ENCODE results near the gene PACS2. TPM values are rescaled to one million over a fixed set of nuclear protein-coding genes. Genes with fewer than 3 reads are reported as not detected.

Gene PACS2
- total RNA-seq, 2 experiments from 2014 or later, result 28.3 to 29.9 TPM

- DNase-seq, result no peak
- POLR2A ChIA-PET, result no interaction called here
- Mint-ChIP-seq H3K27ac (no peak overlapping the region), H3K4me1 (peaks cover 9% of the 10 kb centered on the region), H3K4me3 (no peak overlapping the region), H3K36me3 (ENCODE audit: low read depth) (peaks cover 24% of the 10 kb centered on the region), H3K9me3 (no peaks in the 10 kb centered on the region), H3K27me3 (no peaks in the 10 kb centered on the region)
- CTCF ChIA-PET, result interaction anchor here (3.2 kb wide), 1 partner anchor 62 kb away, joined by 7 read pairs; no protein-coding TSS in a partner anchor
Observed at GRCh38 chr14:105432657-105433056, 118.1 kb downstream of the PACS2 start.

DNA sequence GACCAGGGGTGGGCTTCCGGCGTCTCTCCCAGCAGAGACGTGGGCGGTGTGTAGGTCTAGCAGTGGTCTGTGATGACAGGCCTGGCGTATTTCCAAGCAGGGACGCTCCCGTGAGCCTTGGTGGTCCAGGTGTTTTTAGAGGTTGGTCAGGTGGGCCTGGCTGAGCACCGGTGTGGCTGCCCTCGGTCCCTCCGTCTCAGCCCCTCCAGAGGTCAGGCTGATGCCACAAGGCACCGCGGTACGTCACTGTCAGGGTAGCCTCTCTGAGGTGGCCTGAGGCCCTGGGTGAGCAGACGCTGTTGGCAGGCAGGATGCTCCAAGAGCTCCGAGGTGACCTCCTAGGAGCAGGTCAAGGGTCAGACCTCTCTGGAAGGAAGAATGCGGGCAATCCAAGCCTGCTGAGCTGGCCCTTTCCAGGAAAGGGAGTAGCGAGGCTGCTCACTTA lies 118.6 kb downstream of the PACS2 start:
- ChIA-PET CTCF (no interaction called here), POLR2A (no interaction called here)
- Mint-ChIP-seq H3K36me3 (ENCODE audit: low read depth) (peaks cover 21% of the 10 kb centered on the region), H3K9me3 (no peaks in the 10 kb centered on the region), H3K27me3 (no peaks in the 10 kb centered on the region), H3K4me1 (peaks cover 7% of the 10 kb centered on the region), H3K27ac (no peak overlapping the region), H3K4me3 (no peak overlapping the region)
- DNase-seq, result no peak

DNA sequence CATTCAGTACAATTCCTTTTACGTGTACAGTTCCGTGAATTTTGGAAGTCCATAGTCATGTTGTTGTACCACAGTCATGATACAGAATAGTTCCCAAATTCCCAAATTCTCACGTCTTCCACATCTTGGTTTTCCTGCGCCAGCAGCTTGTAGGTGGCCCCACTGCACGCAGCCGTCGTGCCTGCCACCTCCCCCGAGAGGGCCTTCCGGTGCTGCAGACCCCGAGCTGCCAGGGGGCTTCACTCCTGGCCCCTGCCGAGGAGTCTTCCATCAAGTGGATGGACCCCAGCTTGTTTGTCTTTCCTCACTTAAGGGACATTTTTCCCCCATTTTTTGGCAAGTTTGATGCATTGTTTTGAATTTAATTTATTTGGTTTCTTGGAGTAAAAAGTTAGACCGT lies 121.9 kb downstream of the PACS2 start:
- Mint-ChIP-seq H3K27me3 (no peaks in the 10 kb centered on the region), H3K36me3 (ENCODE audit: low read depth) (peaks cover 2% of the 10 kb centered on the region), H3K27ac (no peak overlapping the region), H3K4me3 (no peak overlapping the region), H3K9me3 (no peaks in the 10 kb centered on the region), H3K4me1 (peaks cover 6% of the 10 kb centered on the region)
- CTCF ChIA-PET, result no interaction called here
- POLR2A ChIA-PET, result no interaction called here
- DNase-seq, result no peak

DNA sequence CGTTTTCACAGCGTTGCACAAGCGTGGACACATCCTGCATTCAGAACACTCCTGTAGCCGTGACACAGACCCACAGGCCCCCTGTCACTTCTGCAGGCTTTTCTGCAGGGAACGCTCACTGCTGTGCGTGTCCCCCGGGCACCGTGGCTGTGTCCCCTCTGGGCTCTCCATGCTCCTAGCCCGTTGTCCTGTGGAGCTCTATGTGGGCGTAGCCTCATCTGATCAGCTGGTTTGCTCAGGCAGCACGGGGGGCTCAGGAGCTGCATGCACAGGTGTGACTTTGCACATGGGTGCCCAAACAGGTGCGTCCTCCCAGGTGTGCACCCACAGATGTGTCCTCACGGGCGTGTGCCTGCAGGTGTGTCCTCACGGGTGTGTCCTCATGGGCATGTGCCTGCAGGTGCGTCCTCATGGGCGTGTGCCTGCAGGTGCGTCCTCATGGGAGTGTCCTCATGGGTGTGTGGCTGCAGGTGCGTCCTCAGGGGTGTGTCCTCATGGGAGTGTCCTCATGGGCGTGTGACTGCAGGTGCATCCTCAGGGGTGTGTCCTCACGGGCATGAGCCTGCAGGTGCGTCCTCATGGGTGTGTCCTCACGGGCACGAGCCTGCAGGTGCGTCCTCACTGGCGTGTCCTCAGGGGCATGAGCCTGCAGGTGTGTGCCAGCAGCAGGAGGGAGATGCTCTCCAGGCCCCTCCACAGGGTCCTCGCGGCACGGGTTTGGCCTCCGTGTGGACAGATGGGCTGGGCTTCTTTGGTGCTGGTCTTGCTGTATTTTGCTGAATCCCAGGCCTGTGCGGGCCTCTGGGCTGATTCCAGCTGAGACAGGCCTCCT lies 122.6 kb downstream of the PACS2 start:
- Mint-ChIP-seq H3K27me3 (no peaks in the 10 kb centered on the region), H3K36me3 (ENCODE audit: low read depth) (peaks cover 6% of the 10 kb centered on the region), H3K9me3 (no peaks in the 10 kb centered on the region), H3K4me1 (peaks cover 6% of the 10 kb centered on the region), H3K4me3 (no peak overlapping the region), H3K27ac (no peak overlapping the region)
- ChIA-PET CTCF (no interaction called here), POLR2A (no interaction called here)
- no peak for DNase-seq

DNA sequence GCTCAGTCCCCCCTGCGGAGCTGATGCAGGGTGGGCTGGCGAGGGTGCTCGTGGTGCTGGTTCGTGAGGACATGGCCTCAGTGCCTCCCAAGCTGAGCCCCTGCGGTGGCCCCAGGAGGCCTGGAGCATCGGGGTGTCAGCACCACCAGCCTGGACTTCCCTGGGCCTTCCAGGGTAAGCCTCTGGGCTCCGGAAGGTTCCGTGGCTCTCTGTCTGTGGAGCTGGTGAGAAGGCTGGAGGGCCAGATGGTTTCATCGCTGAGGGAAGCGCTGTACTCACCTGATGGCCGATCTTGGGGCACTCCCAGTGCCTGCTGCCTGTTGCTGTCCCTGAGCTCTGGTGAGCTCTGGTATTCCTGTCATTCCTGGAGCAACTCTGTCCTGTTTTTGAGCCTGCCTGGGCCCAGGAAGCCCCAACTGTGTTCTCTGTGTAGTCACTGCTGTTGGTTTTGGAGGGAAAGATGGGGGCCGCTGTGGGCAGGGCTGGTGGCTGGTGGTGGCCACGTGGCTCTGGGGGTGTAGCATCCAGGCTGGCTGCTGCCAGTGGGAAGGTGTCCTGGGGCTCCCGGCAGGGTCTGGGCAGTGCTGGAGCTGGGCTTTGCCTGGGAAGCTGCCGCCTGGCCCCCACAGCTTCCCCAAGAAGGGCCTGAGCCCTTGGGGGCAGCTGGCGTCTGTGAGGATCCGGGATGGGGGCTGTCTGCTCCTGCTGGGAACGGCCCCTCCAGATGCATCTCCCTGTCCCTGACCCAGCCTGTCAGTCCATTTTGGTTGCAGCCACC lies 123.4 kb downstream of the PACS2 start:
- H3K4me3 Mint-ChIP-seq, result no peak overlapping the region
- POLR2A ChIA-PET, result no interaction called here
- H3K9me3 Mint-ChIP-seq, result no peaks in the 10 kb centered on the region
- peaks cover 6% of the 10 kb centered on the region for H3K4me1 Mint-ChIP-seq
- CTCF ChIA-PET, result no interaction called here
- no peaks in the 10 kb centered on the region for H3K27me3 Mint-ChIP-seq
- no peak for DNase-seq
- peaks cover 6% of the 10 kb centered on the region for H3K36me3 Mint-ChIP-seq (ENCODE audit: low read depth)
- no peak overlapping the region for H3K27ac Mint-ChIP-seq

DNA sequence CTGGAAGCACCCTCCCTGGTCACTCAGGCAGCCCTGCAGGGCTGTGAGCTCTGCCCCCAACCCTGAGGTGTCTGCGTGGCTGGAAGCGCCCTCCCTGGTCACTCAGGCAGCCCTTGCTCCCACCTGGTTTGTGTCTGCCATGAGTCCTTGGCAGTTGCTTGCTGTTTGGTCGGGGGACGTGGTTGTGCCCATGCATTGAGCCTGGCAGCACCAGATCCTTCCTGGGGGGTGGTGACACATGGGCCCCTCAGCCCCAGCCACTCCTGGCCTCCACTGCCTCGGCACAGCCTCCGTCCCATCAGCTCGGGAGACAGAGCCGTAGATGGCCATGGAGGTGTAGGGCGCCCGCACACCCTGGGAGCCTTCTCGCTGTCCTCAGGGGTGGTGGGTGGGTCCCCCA lies 124.6 kb downstream of the PACS2 start:
- ChIA-PET POLR2A (no interaction called here), CTCF (no interaction called here)
- Mint-ChIP-seq H3K27me3 (no peaks in the 10 kb centered on the region), H3K4me1 (peaks cover 6% of the 10 kb centered on the region), H3K36me3 (ENCODE audit: low read depth) (peaks cover 6% of the 10 kb centered on the region), H3K27ac (no peak overlapping the region), H3K4me3 (no peak overlapping the region), H3K9me3 (no peaks in the 10 kb centered on the region)
- no peak for DNase-seq

GRCh38 chr14:105439710-105440553 lies 125.4 kb downstream of the PACS2 start:
- Mint-ChIP-seq H3K27me3 (no peaks in the 10 kb centered on the region), H3K27ac (no peak overlapping the region), H3K36me3 (ENCODE audit: low read depth) (peaks cover 5% of the 10 kb centered on the region), H3K9me3 (no peaks in the 10 kb centered on the region), H3K4me3 (no peak overlapping the region), H3K4me1 (peaks cover 3% of the 10 kb centered on the region)
- CTCF ChIA-PET, result no interaction called here
- POLR2A ChIA-PET, result no interaction called here
- no peak for DNase-seq

GRCh38 chr14:105440554-105440900 lies 126.0 kb downstream of the PACS2 start:
- Mint-ChIP-seq H3K9me3 (no peaks in the 10 kb centered on the region), H3K36me3 (ENCODE audit: low read depth) (peaks cover 4% of the 10 kb centered on the region), H3K27me3 (no peaks in the 10 kb centered on the region), H3K27ac (no peak overlapping the region), H3K4me3 (no peak overlapping the region), H3K4me1 (peaks cover 2% of the 10 kb centered on the region)
- ChIA-PET CTCF (no interaction called here), POLR2A (no interaction called here)
- no peak for DNase-seq

GRCh38 chr14:105440992-105441391 lies 126.4 kb downstream of the PACS2 start:
- no peak for DNase-seq
- Mint-ChIP-seq H3K9me3 (no peaks in the 10 kb centered on the region), H3K27me3 (no peaks in the 10 kb centered on the region), H3K27ac (no peak overlapping the region), H3K4me1 (no peaks in the 10 kb centered on the region), H3K36me3 (ENCODE audit: low read depth) (peaks cover 4% of the 10 kb centered on the region), H3K4me3 (no peak overlapping the region)
- ChIA-PET CTCF (no interaction called here), POLR2A (no interaction called here)

- POLR2A ChIA-PET, result no interaction called here
- peaks cover 4% of the 10 kb centered on the region for H3K36me3 Mint-ChIP-seq (ENCODE audit: low read depth)
- H3K4me3 Mint-ChIP-seq, result no peak overlapping the region
- DNase-seq, result no peak
- no peak overlapping the region for H3K27ac Mint-ChIP-seq
- H3K27me3 Mint-ChIP-seq, result no peaks in the 10 kb centered on the region
- CTCF ChIA-PET, result no interaction called here
- H3K4me1 Mint-ChIP-seq, result no peaks in the 10 kb centered on the region
- no peaks in the 10 kb centered on the region for H3K9me3 Mint-ChIP-seq
Observed at GRCh38 chr14:105442125-105442524, 127.6 kb downstream of the PACS2 start.

DNA sequence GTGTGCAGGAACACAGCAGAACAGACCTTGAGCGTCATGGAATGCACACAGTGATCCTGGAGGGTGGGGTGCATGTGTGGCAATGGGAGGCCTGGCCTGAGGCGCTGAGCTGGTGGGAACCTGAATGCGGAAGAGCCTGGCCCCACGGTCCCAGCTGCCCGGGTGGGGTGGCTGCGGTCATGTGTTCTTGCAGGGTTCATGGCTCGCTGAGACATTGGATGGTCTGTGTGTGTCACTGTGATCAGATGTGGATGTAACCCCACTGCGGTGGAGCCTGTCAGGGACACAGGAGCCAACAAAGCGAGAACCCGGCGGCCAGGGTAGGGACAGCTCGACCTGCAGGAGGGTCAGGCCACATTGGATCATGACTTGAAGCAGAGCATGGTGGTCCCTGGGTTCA lies 128.3 kb downstream of the PACS2 start:
- ChIA-PET CTCF (no interaction called here), POLR2A (no interaction called here)
- Mint-ChIP-seq H3K4me3 (no peak overlapping the region), H3K36me3 (ENCODE audit: low read depth) (peaks cover 4% of the 10 kb centered on the region), H3K9me3 (no peaks in the 10 kb centered on the region), H3K27ac (no peak overlapping the region), H3K4me1 (no peaks in the 10 kb centered on the region), H3K27me3 (no peaks in the 10 kb centered on the region)
- DNase-seq, result no peak

GRCh38 chr14:105444859-105445258 lies 130.3 kb downstream of the PACS2 start:
- no peak overlapping the region for H3K4me3 Mint-ChIP-seq
- POLR2A ChIA-PET, result no interaction called here
- CTCF ChIA-PET, result no interaction called here

GRCh38 chr14:105445290-105445689 lies 130.7 kb downstream of the PACS2 start:
- no peaks in the 10 kb centered on the region for H3K4me1 Mint-ChIP-seq
- no peaks in the 10 kb centered on the region for H3K9me3 Mint-ChIP-seq
- H3K27ac Mint-ChIP-seq, result no peak overlapping the region
- no peak overlapping the region for H3K4me3 Mint-ChIP-seq
- POLR2A ChIA-PET, result no interaction called here
- peaks cover 4% of the 10 kb centered on the region for H3K36me3 Mint-ChIP-seq (ENCODE audit: low read depth)
- CTCF ChIA-PET, result no interaction called here
- no peaks in the 10 kb centered on the region for H3K27me3 Mint-ChIP-seq
- DNase-seq, result no peak

More at GRCh38 chr14:105444859-105445258, 130.3 kb downstream of the PACS2 start:
- no peak for DNase-seq
- Mint-ChIP-seq H3K4me1 (no peaks in the 10 kb centered on the region), H3K27ac (no peak overlapping the region), H3K36me3 (ENCODE audit: low read depth) (peaks cover 4% of the 10 kb centered on the region), H3K9me3 (no peaks in the 10 kb centered on the region), H3K27me3 (no peaks in the 10 kb centered on the region)

All from activated CD4-positive, alpha-beta memory T cell treated with anti-CD3 and anti-CD28 coated beads, Interleukin-2, amount 10 ng/mL, durations not matched to agents 7 days and 5 days (primary cell).